ENCODE measurements around the gene C6orf62. TPM values are rescaled to one million over a fixed set of nuclear protein-coding genes. Genes with fewer than 3 reads are reported as not detected.
"Not testable (repeated sequence)": the region's sequence is repeated elsewhere in the genome, so short reads cannot be mapped to it uniquely, and the experiment has no call there.

C6orf62 gene
- total RNA-seq, 1 experiment from 2014 or later = 128 TPM

GRCh38 chr6:24742216-24742738, 23.3 kb upstream of the C6orf62 start:
- intact Hi-C loops (cut with micrococcal nuclease; ENCODE audit: unreplicated experiment) = loop anchor here (2.0 kb wide), 1 partner anchor 75 kb away; the partner anchor contains the start of genes ACOT13 and TDP2
- H4K20me1 ChIP-seq (ENCODE audit: insufficient read depth) = no peaks in the 10 kb centered on the region
- peaks cover 26% of the 10 kb centered on the region for H3K4me1 ChIP-seq (replicated peaks; ENCODE audit: insufficient read depth)
- peak overlapping the region; percentile 82 for H3K4me2 ChIP-seq
- ChIA-PET CTCF (no interaction called here), POLR2A (ENCODE audit: unreplicated experiment) (interaction anchor here (0.9 to 1.3 kb wide), 2 partner anchors 20 to 41 kb away, joined by 5 to 7 read pairs; no protein-coding TSS in a partner anchor)
- peak overlapping the region; percentile 44 for H3K4me3 ChIP-seq
- H3F3A ChIP-seq (ENCODE audit: insufficient read depth, low read depth) = peaks cover 28% of the 10 kb centered on the region
- peak overlapping the region; percentile 97 for H3K27ac ChIP-seq
- H3K9me3 ChIP-seq (ENCODE audit: insufficient read depth, low read depth) = no peaks in the 10 kb centered on the region
- no peaks in the 10 kb centered on the region for H3K27me3 ChIP-seq (ENCODE audit: insufficient read depth, low read depth)
- no peaks in the 10 kb centered on the region for H3K9me2 ChIP-seq (ENCODE audit: insufficient read depth)
- no peaks in the 10 kb centered on the region for H3K36me3 ChIP-seq (ENCODE audit: low read depth)
- no peaks in the 10 kb centered on the region for H3K79me2 ChIP-seq (ENCODE audit: low read depth)
- TF ChIP-seq CTCF (conservative IDR thresholded peaks at IDR 0.05) = no peak
- H2AFZ ChIP-seq = no peak overlapping the region; the same call in 1 of the 2 replicates
- no TSS peak for BruUV-seq (replicated peaks)
- no peak for DNase-seq

DNA sequence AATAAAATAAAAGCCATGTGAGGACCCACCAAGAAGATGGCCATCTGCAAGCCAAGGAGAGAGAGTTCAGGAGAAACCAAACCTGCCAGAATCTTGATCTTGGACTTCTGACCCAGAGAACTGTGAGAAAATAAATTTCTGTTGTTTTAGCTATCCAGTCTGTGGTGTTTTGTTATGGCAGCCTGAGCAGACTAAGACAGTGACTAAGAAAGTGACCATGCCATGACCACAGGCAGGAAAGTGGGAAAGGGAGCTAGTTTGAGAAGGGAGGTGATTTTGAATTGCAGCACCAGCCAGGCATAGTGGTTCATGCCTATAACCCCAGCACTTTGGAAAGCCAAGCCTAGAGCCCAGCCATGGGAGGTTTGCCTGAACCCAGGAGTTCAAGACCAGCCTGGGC, 21.9 kb upstream of the C6orf62 start:
- no peak overlapping the region for H3K4me3 ChIP-seq
- DNase-seq = no peak
- no peak overlapping the region for H3K27ac ChIP-seq
- intact Hi-C loops (cut with micrococcal nuclease; ENCODE audit: unreplicated experiment) = no loop called here
- ChIA-PET POLR2A (ENCODE audit: unreplicated experiment) (no interaction called here), CTCF (interaction anchor here (0.9 kb wide), 1 partner anchor 160 kb away, joined by 3 read pairs; no protein-coding TSS in a partner anchor)
- no peaks in the 10 kb centered on the region for H3K9me3 ChIP-seq (ENCODE audit: insufficient read depth, low read depth)
- H3K4me1 ChIP-seq (replicated peaks; ENCODE audit: insufficient read depth) = peaks cover 26% of the 10 kb centered on the region
- H3K4me2 ChIP-seq = no peak overlapping the region
- no peaks in the 10 kb centered on the region for H3K9me2 ChIP-seq (ENCODE audit: insufficient read depth)
- peaks cover 28% of the 10 kb centered on the region for H3F3A ChIP-seq (ENCODE audit: insufficient read depth, low read depth)
- no peaks in the 10 kb centered on the region for H3K27me3 ChIP-seq (ENCODE audit: insufficient read depth, low read depth)
- no peak for TF ChIP-seq CTCF (conservative IDR thresholded peaks at IDR 0.05)
- TF ChIP-seq EZH2 (IDR thresholded peaks at IDR 0.05; ENCODE audit: low read depth) = no peak
- BruUV-seq (replicated peaks) = no TSS peak
- no peaks in the 10 kb centered on the region for H3K79me2 ChIP-seq (ENCODE audit: low read depth)
- H3K36me3 ChIP-seq (ENCODE audit: low read depth) = no peaks in the 10 kb centered on the region
- no peak overlapping the region for H2AFZ ChIP-seq
- no peaks in the 10 kb centered on the region for H4K20me1 ChIP-seq (ENCODE audit: insufficient read depth)

DNA sequence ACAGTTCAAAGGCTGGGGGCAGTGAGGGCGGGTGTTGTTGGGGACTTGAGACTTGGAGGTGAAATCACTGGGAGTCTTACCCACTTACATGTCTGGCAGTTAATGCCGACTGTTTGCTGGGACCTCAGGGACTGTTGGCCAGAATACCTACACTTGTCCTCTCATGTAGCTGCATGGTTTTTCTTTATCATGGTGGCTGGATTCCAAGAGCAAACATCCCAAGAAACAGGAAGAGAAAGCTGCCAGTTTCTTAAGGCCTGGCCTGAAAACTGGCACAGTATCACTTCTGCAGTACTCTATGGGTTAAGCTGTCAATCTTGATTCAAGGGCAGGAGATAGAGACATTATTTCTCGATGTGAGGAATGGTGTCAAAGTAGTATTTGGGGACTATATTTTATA, 19.8 kb upstream of the C6orf62 start:
- H3K9me3 ChIP-seq (ENCODE audit: insufficient read depth, low read depth) = no peaks in the 10 kb centered on the region
- intact Hi-C loops (cut with micrococcal nuclease; ENCODE audit: unreplicated experiment) = no loop called here
- H2AFZ ChIP-seq = no peak overlapping the region
- no peaks in the 10 kb centered on the region for H3K9me2 ChIP-seq (ENCODE audit: insufficient read depth)
- H3K4me1 ChIP-seq (replicated peaks; ENCODE audit: insufficient read depth) = peaks cover 17% of the 10 kb centered on the region
- no peaks in the 10 kb centered on the region for H3K79me2 ChIP-seq (ENCODE audit: low read depth)
- POLR2A ChIA-PET (ENCODE audit: unreplicated experiment) = interaction anchor here (0.6 kb wide), 1 partner anchor 9 kb away, joined by 10 read pairs; no protein-coding TSS in a partner anchor
- BruUV-seq (replicated peaks) = no TSS peak
- H4K20me1 ChIP-seq (ENCODE audit: insufficient read depth) = no peaks in the 10 kb centered on the region
- peaks cover 19% of the 10 kb centered on the region for H3F3A ChIP-seq (ENCODE audit: insufficient read depth, low read depth)
- no peak for TF ChIP-seq EZH2 (IDR thresholded peaks at IDR 0.05; ENCODE audit: low read depth)
- TF ChIP-seq CTCF (conservative IDR thresholded peaks at IDR 0.05) = no peak
- no peaks in the 10 kb centered on the region for H3K27me3 ChIP-seq (ENCODE audit: insufficient read depth, low read depth)
- no peak overlapping the region for H3K27ac ChIP-seq
- no peak overlapping the region for H3K4me3 ChIP-seq
- no peak for DNase-seq
- CTCF ChIA-PET = interaction anchor here (0.7 kb wide), 1 partner anchor 243 kb away, joined by 4 read pairs; no protein-coding TSS in a partner anchor
- H3K4me2 ChIP-seq = no peak overlapping the region
- H3K36me3 ChIP-seq (ENCODE audit: low read depth) = no peaks in the 10 kb centered on the region

DNA sequence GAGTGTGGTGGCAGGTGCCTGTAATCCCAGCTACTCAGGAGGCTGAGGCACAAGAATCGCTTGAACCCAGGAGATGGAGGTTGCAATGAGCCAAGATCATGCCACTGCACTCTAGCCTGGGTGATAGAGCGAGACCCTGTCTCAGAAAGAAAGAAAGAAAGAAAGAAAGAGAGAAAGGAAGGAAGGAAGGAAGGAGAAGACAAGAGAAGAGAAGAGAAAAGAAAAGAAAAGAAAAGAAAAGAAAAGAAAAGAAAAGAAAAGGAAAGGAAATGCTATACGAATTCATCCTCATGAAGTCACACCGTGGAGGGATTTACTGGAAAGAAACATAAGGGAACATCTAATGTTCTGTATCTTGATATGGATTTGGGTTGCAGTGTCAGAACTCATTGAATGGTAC, 15.8 kb upstream of the C6orf62 start:
- intact Hi-C loops (cut with micrococcal nuclease; ENCODE audit: unreplicated experiment); H4K20me1 ChIP-seq (ENCODE audit: insufficient read depth); H3K4me2 ChIP-seq; H3K27ac ChIP-seq; H3K27me3 ChIP-seq (ENCODE audit: insufficient read depth, low read depth); H3F3A ChIP-seq (ENCODE audit: insufficient read depth, low read depth); H3K4me3 ChIP-seq; H2AFZ ChIP-seq; POLR2A ChIA-PET (ENCODE audit: unreplicated experiment); H3K36me3 ChIP-seq (ENCODE audit: low read depth); H3K4me1 ChIP-seq (replicated peaks; ENCODE audit: insufficient read depth); H3K9me2 ChIP-seq (ENCODE audit: insufficient read depth); DNase-seq; BruUV-seq (replicated peaks); H3K79me2 ChIP-seq (ENCODE audit: low read depth): not testable (repeated sequence)
- CTCF ChIA-PET = interaction anchor here (0.6 kb wide), 1 partner anchor 125 kb away, joined by 6 read pairs; no protein-coding TSS in a partner anchor
- H3K9me3 ChIP-seq (ENCODE audit: insufficient read depth, low read depth) = peaks cover 11% of the 10 kb centered on the region

All from PC-9 (cell line).